Uterus (tissue), 4 donors: ENCODE data around the gene ARID4B. TPM values are rescaled to one million over a fixed set of nuclear protein-coding genes. Genes with fewer than 3 reads are reported as not detected.

Experiments
- DNase-seq, 2 donors: peaks; one replicate each; pipeline ENCODE4 v3.0.0-alpha.2; 2019 to 2020
- H3K27ac ChIP-seq, 2 donors: fragments of 200-600 bp; sonication (generic); 1 replicate in 1 of 2; 2 replicates in 1 of 2; pipeline ENCODE4 v1.5.1; 2016 to 2018
- H3K27me3 ChIP-seq, 2 donors: fragments of 200-600 bp; sonication (generic); one replicate each; pipeline ENCODE4 v1.5.1; 2018 to 2019; ENCODE audit warnings: control low read depth in 1 of 2
- H3K36me3 ChIP-seq, 2 donors: fragments of 200-600 bp; sonication (generic); one replicate each; pipeline ENCODE4 v1.5.1; 2019; ENCODE audit warnings: control low read depth in 1 of 2
- H3K4me1 ChIP-seq, 2 donors: fragments of 200-600 bp; sonication (generic); one replicate each; pipeline ENCODE4 v1.5.1; 2018 to 2019; ENCODE audit warnings: control low read depth in 1 of 2
- H3K4me3 ChIP-seq, 2 donors: fragments of 200-600 bp; sonication (generic); 1 replicate in 1 of 2; 2 replicates in 1 of 2; pipeline ENCODE4 v1.5.1; 2018 to 2019; ENCODE audit warnings: mild to moderate bottlenecking in 1 of 2
- H3K9me3 ChIP-seq, 2 donors: fragments of 200-600 bp; sonication (generic); one replicate each; pipeline ENCODE4 v1.5.1; 2019; ENCODE audit warnings: control low read depth in 1 of 2
- POLR2A ChIP-seq, 2 donors: fragments of 450-650 bp; IDR thresholded peaks; one replicate each; pipeline ENCODE4 v1.6.1; 2016; ENCODE audit warnings: antibody characterized with exemption in 2 of 2, mild to moderate bottlenecking in 1 of 2, moderate library complexity in 1 of 2
- intact Hi-C: fragments of 100-400 bp; cut with DNase I; formaldehyde crosslinking; loops from one replicate; pipeline ENCODE4 v1.15.1; 2023; ENCODE audit warnings: low total_unique reads
- total RNA-seq, 4 donors: library from RNA; depleted of rRNA in 3 of 4; stranded (reverse); fragments of >200 nt in 3 of 4; gene quantifications; one replicate each; pipeline versions ENCODE4 v1.1.0 to v1.2.4, GENCODE V29; 2014 to 2023
- TF ChIP-seq, protein P1 (sequence below), 4 experiments: fragments of 200-600 bp in 2 of 4; fragments of 450-650 bp in 2 of 4; sonication (generic) in 2 of 4; IDR thresholded peaks; one replicate each; pipeline ENCODE4 v1.5.1; 2016 to 2019; ENCODE audit warnings: antibody characterized with exemption in 4 of 4, mild to moderate bottlenecking in 2 of 4, moderate library complexity in 1 of 4
- donor health status: DM: yes; HTN: yes; CAD: no.

Gene ARID4B
- 10 to 100 TPM; 21.0 to 69.4 (median 50.4) TPM for total RNA-seq

DNA sequence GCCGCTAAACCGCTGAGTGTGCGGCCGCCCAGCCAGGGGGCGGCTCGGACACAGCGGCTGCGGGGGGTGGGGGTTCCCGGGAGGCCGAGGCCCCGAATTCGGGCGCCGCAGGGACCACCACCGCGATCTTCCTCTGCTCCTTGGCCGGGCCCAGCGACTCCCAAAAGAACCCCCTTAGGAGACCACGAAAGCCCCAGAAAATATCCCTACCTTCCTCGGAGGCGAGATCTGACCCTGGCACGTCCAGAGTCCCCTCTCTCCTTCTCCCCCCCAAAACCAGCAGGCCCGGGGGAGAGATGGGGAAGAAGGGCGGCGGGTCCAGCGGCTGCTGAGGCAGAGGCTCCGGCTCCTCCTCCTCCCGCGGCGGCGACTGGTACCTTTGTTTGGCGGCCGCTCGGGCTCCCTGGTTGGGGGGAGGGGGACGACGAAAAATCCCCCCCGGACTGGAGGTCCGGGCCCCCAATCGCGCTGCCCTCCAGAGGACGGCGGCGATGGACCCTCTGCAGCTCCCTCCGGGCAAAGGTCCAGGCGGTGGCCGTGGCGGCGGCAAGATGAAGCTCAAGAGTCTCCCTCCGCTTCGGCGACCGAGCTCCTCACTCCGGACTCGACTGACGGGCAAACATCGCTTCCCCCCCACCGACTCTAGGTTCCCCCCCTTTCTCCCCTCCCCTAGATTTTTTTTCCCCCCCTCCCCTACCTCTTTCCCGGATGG is at the start of gene ARID4B:
TSS of gene ARID4B (minus strand) at position 621 of the 712 bp plus-strand sequence. CDS start 1,260 bp downstream, outside the sequence.
- Histone ChIP-seq H3K27me3 (no peaks in the 10 kb centered on the region), H3K4me1 (peaks cover 4 to 11% of the 10 kb centered on the region in 2 donors), H3K27ac (peak within 1 kb of the TSS; percentile 96 to 98), H3K9me3 (no peaks in the 10 kb centered on the region), H3K36me3 (no peaks in the 10 kb centered on the region), H3K4me3 (peak within 1 kb of the TSS; percentile 86 to 96)
- peak; percentile 80 to 83 for TF ChIP-seq POLR2A (IDR thresholded peaks at IDR 0.05)
- TF ChIP-seq, protein P1, sequence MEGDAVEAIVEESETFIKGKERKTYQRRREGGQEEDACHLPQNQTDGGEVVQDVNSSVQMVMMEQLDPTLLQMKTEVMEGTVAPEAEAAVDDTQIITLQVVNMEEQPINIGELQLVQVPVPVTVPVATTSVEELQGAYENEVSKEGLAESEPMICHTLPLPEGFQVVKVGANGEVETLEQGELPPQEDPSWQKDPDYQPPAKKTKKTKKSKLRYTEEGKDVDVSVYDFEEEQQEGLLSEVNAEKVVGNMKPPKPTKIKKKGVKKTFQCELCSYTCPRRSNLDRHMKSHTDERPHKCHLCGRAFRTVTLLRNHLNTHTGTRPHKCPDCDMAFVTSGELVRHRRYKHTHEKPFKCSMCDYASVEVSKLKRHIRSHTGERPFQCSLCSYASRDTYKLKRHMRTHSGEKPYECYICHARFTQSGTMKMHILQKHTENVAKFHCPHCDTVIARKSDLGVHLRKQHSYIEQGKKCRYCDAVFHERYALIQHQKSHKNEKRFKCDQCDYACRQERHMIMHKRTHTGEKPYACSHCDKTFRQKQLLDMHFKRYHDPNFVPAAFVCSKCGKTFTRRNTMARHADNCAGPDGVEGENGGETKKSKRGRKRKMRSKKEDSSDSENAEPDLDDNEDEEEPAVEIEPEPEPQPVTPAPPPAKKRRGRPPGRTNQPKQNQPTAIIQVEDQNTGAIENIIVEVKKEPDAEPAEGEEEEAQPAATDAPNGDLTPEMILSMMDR (IDR thresholded peaks at IDR 0.05), result peak in 1 of 4 experiments; percentile 28
- peak in 1 of 2 donors; percentile 82 for DNase-seq
- intact Hi-C loops, result no loop called here

DNA sequence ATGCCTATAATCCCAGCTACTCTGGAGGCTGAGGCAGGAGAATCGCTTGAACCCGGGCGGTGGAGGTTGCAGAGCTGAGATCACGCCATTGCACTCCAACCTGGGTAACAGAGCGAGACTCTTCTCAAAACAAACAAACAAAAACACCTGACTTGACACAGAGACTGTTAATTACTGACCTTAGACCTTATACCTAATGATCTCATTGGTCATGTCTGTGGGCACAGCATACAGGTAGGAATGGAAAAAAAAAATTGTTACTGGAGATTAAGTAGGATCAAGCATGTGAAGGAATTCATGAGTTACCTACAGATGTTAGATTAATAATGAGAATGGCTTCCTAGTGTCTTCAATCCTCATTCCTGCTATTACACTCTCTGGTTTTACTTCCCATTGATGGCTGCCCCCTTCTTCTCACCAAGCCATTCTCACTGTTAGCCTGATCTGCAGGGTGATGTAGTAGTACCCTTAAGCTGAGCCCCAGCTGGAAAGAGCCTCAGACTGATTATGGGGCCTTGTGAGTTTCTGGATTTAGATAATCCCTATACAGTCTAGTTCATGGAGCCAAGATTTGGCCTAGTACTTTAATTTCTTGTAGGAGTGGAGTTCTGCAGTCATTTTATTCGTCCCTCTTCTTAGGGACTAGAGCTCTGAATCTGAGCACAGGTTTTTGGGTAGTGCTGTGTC is 48.1 kb upstream of the ARID4B start:
- Histone ChIP-seq H3K4me3 (no peak overlapping the region), H3K4me1 (no peaks in the 10 kb centered on the region), H3K36me3 (no peaks in the 10 kb centered on the region), H3K27me3 (no peaks in the 10 kb centered on the region), H3K27ac (no peak overlapping the region), H3K9me3 (no peaks in the 10 kb centered on the region)
- no peak for DNase-seq
- TF ChIP-seq POLR2A (IDR thresholded peaks at IDR 0.05), result no peak
- TF ChIP-seq, protein P1 (IDR thresholded peaks at IDR 0.05), result no peak
- intact Hi-C loops, result no loop called here

- no peaks in the 10 kb centered on the region for H3K27me3 ChIP-seq
- no peak overlapping the region for H3K4me3 ChIP-seq
- no peaks in the 10 kb centered on the region for H3K4me1 ChIP-seq
- DNase-seq, result no peak
- no peak for TF ChIP-seq POLR2A (IDR thresholded peaks at IDR 0.05)
- TF ChIP-seq, protein P1 (IDR thresholded peaks at IDR 0.05), result no peak
- no peak overlapping the region for H3K27ac ChIP-seq
- H3K36me3 ChIP-seq, result no peaks in the 10 kb centered on the region
- intact Hi-C loops, result no loop called here
- no peaks in the 10 kb centered on the region for H3K9me3 ChIP-seq
These were observed 41.8 kb upstream of the ARID4B start for GRCh38 chr1:235369802-235370201.

- H3K27ac ChIP-seq, result peak overlapping the region in 1 of 2 donors; percentile 78
- no peak overlapping the region for H3K4me3 ChIP-seq
- intact Hi-C loops, result no loop called here
- no peak for TF ChIP-seq POLR2A (IDR thresholded peaks at IDR 0.05)
- TF ChIP-seq, protein P1 (IDR thresholded peaks at IDR 0.05), result no peak
- no peaks in the 10 kb centered on the region for H3K27me3 ChIP-seq
- no peaks in the 10 kb centered on the region for H3K9me3 ChIP-seq
- no peak for DNase-seq
- no peaks in the 10 kb centered on the region for H3K36me3 ChIP-seq
- H3K4me1 ChIP-seq, result no peaks in the 10 kb centered on the region
These were observed 40.4 kb upstream of the ARID4B start for GRCh38 chr1:235368428-235368827.
